ENCODE data around the gene ANKRD9.
"Not testable (repeated sequence)": the region's sequence is repeated elsewhere in the genome, so short reads cannot be mapped to it uniquely, and the experiment has no call there.

Gene ANKRD9, protein sequence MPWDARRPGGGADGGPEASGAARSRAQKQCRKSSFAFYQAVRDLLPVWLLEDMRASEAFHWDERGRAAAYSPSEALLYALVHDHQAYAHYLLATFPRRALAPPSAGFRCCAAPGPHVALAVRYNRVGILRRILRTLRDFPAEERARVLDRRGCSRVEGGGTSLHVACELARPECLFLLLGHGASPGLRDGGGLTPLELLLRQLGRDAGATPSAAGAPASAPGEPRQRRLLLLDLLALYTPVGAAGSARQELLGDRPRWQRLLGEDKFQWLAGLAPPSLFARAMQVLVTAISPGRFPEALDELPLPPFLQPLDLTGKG

GRCh38 chr14:102509746-102510615, at the start of gene ANKRD9:
Gene ANKRD9 (minus strand): TSS chr14:102509776. CDS start chr14:102507889, 1,887 bp downstream.
- DNase-seq, result peak; percentile 89

GRCh38 chr14:102558556-102558955, 49.0 kb upstream of the ANKRD9 start:
- no peak for DNase-seq

- DNase-seq, result no peak
Measured at GRCh38 chr14:102557434-102558226, 48.1 kb upstream of the ANKRD9 start.

DNA sequence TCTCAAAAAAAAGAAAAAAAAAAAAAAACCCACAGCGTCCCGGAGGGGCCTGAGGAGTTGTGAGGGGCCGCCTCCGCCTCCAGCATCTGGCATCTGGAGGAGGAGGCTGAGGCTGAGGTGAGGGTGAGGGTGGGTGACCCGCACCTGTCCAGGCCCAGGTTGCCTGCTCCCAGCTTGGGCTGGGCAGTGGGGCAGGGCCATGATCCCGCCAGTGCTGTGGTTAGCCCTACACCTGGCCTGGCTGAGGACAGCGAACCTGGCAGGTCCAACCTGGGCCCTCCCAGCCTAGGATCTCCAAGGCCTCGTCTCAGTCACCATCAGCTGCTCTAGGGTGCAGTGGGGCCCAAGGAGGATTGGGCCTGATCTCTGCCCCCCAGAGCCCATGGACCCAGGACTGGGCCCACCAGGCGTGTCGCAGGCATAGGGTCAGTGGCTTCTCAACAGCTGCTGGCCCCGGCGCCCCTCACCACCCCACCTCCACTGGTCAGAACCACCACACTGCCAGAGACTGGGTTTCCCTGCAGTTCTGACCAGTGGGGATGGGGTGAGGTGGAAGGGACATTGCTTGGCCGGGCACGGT, 46.6 kb upstream of the ANKRD9 start:
- no peak for DNase-seq

GRCh38 chr14:102554821-102555819, 45.5 kb upstream of the ANKRD9 start:
- DNase-seq, result peak; percentile 58

- no peak for DNase-seq
Measured at GRCh38 chr14:102551995-102552705, 42.6 kb upstream of the ANKRD9 start.

GRCh38 chr14:102550927-102551401, 41.4 kb upstream of the ANKRD9 start:
- not testable (repeated sequence) for DNase-seq

GRCh38 chr14:102548616-102549240, 39.2 kb upstream of the ANKRD9 start:
- DNase-seq, result no peak

DNA sequence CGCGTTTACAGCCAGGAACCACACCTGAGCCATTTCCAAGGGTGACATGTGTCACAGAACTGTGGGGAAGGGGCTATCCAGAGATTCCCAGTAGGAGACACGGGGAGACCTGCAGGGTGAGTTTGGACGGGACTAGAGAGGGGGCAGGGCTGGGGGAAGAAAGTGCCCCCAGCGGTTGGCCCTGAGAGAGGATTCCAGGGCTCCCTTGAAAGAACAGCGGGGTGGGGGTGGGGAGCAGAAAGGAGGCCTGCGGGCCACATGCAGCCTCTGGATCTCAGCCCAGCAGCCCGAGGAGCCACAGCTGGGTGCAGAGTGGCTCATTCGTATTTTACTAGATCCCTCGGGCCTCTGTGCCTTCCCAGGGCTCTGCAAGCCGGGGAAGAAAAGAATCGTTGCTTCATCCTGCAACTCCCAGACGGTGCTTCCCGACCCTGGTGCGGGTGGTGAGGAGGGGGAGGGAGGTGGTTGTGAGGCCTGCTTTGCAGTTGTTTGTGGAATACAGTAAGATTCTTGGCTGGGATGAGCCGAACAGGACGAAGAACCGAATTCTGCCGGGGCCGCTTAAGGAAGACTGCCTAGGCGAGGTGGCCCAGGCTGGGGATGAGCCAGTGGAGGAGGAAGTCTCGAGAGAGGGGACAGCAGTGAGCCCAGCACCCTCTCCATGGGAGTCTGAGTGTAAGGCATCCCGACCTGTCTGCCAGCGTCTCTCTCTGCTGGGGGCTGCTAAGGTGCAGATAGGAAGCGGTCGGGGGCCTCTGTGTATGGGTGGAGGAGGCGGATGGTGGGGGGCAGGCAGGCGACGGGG, 36.1 kb upstream of the ANKRD9 start:
- DNase-seq, result no peak

DNA sequence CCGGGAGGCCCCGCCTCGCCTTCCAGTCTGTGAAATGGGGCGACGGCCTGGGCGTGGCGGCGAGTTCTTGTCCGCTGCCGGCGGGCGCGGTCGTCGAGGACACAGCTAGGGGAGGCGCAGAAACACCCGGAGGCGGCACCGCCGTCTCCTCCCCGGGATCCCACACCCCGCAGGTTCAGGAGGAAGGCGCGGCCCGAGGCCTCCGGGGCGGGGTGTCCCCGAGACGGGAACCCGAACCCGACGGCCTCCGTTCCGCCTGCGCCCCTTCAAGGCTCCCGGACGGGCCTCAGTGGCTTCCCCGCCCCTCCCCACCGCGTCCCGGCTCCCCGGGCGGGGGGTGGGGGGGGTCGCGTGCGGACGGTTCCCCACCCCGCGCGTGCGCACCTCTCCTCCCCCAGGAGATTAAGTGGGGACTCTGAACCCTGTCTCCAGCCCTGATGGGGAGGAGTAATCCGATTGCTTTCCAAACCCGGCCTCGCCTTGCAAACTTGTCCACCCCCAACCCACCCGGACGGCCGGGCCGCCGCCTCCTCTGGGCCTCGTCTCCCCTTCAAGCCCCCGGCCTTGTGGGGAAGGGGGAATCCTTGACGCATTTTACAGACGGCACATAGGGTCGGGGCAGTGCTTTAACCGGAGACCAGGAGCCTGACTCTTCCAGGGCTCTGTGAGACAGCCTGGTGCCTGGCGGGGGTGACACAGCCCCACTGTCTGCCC, 35.3 kb upstream of the ANKRD9 start:
- DNase-seq, result no peak

- DNase-seq, result no peak
Measured at GRCh38 chr14:102544046-102544746, 34.6 kb upstream of the ANKRD9 start.

GRCh38 chr14:102541771-102542170, 32.2 kb upstream of the ANKRD9 start:
- DNase-seq, result no peak

- not testable (repeated sequence) for DNase-seq
Measured at GRCh38 chr14:102541029-102541491, 31.5 kb upstream of the ANKRD9 start.

GRCh38 chr14:102540315-102541028, 30.9 kb upstream of the ANKRD9 start:
- no peak for DNase-seq

- DNase-seq, result no peak
Measured at GRCh38 chr14:102539544-102540314, 30.2 kb upstream of the ANKRD9 start.
